Thyroid gland (tissue), 4 donors: Measurements from ENCODE around the gene TPCN2.

Experiments used
- POLR2A ChIP-seq, 2 donors: fragments of 450-650 bp; IDR thresholded peaks; one replicate each; pipeline ENCODE4 v1.6.1; 2017; ENCODE audit warnings: antibody characterized with exemption in 2 of 2, mild to moderate bottlenecking in 2 of 2, moderate library complexity in 1 of 2
- TF ChIP-seq, protein P1 (sequence below), 6 experiments: fragments of 200-600 bp in 3 of 6; fragments of 450-650 bp in 3 of 6; sonication (generic) in 3 of 6; IDR thresholded peaks; one replicate each; pipeline ENCODE4 v1.5.1; 2016 to 2019; ENCODE audit warnings: antibody characterized with exemption in 6 of 6, mild to moderate bottlenecking in 2 of 6, inconsistent platforms in 1 of 6, moderate library complexity in 1 of 6

DNA sequence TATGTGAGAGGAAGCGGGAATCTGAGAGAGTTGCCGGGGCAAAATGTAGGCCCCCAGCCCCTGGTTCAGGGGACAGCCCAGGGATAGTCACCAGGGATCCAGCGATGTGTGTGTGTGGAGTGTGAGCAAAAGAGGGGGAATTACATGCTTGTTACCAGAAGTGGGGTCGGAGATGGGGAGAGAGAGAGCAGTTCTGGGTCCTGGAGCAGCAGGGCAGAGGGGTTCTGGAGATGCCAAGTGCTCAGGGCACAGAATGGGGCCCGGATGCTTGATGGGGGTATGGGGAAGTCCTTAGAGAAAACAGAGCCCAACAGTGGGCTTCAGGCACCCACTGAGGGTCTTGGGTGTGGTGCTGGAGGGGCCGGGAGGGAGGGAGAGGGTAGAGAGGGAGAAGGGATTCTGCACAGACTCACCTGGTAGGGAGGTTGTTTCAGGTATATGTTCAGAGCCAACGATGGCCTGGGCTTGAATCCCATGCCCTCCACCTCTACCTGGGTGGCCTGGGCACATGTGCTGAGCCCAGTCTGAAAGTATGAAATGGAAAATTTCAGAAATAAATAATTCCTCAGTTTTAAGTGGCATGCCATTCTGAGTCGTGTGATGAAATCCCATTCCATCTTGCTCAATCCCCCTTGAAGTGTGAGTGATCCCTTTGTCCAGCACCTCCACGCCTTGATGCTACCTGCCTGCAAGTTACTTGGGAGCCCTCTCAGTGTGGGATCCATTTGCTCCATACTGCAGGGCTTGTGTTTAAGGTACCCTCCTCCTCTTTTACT lies 119.4 kb downstream of the TPCN2 start:
- TF ChIP-seq, protein P1, sequence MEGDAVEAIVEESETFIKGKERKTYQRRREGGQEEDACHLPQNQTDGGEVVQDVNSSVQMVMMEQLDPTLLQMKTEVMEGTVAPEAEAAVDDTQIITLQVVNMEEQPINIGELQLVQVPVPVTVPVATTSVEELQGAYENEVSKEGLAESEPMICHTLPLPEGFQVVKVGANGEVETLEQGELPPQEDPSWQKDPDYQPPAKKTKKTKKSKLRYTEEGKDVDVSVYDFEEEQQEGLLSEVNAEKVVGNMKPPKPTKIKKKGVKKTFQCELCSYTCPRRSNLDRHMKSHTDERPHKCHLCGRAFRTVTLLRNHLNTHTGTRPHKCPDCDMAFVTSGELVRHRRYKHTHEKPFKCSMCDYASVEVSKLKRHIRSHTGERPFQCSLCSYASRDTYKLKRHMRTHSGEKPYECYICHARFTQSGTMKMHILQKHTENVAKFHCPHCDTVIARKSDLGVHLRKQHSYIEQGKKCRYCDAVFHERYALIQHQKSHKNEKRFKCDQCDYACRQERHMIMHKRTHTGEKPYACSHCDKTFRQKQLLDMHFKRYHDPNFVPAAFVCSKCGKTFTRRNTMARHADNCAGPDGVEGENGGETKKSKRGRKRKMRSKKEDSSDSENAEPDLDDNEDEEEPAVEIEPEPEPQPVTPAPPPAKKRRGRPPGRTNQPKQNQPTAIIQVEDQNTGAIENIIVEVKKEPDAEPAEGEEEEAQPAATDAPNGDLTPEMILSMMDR (IDR thresholded peaks at IDR 0.05) = no peak
- TF ChIP-seq POLR2A (IDR thresholded peaks at IDR 0.05) = no peak
